ENCODE data around the gene EEPD1. TPM values are rescaled to one million over a fixed set of nuclear protein-coding genes. Genes with fewer than 3 reads are reported as not detected.

EEPD1 gene
- total RNA-seq, 1 experiment from 2014 or later, result 7.8 TPM

DNA sequence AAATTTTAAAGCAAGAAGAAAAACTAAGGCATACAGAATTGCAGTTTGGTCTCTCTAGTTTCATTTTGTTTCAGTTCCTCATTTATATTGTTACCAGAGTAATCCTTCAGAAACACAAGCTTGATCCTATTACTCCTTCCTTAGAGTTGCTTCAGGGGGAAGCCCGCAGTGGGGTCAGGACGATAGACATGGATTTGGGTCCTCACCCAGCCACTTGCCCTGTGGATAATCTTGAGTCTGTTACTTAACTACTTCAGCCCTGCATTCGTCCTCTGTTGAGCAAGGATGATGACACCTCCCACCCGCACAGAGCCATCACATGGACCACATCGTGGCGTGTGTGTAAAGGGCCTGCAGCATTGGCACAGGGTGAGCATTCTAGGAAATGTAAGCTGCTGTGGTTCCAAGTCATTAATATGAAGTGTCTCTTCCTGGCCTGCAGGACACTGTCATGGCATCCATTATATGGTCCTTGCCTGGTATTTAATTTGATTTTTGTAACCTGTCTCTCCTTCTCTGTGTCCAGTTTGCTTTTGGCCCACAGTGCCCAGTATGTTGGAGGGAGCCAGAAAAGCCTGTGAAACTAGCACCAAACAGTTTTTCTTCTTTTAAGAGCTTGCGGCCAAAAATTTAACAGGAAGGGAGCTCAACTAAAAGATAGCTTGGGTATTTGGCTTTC lies 111.2 kb downstream of the EEPD1 start (continued):
- TF ChIP-seq, protein P1, sequence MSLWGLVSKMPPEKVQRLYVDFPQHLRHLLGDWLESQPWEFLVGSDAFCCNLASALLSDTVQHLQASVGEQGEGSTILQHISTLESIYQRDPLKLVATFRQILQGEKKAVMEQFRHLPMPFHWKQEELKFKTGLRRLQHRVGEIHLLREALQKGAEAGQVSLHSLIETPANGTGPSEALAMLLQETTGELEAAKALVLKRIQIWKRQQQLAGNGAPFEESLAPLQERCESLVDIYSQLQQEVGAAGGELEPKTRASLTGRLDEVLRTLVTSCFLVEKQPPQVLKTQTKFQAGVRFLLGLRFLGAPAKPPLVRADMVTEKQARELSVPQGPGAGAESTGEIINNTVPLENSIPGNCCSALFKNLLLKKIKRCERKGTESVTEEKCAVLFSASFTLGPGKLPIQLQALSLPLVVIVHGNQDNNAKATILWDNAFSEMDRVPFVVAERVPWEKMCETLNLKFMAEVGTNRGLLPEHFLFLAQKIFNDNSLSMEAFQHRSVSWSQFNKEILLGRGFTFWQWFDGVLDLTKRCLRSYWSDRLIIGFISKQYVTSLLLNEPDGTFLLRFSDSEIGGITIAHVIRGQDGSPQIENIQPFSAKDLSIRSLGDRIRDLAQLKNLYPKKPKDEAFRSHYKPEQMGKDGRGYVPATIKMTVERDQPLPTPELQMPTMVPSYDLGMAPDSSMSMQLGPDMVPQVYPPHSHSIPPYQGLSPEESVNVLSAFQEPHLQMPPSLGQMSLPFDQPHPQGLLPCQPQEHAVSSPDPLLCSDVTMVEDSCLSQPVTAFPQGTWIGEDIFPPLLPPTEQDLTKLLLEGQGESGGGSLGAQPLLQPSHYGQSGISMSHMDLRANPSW (CRISPR knock-in tag; conservative IDR thresholded peaks at IDR 0.05; ENCODE audit: low read depth), result no peak
- TF ChIP-seq ZNF396 (CRISPR knock-in tag; IDR thresholded peaks at IDR 0.05; ENCODE audit: borderline replicate concordance), result no peak
- TF ChIP-seq, protein P2, sequence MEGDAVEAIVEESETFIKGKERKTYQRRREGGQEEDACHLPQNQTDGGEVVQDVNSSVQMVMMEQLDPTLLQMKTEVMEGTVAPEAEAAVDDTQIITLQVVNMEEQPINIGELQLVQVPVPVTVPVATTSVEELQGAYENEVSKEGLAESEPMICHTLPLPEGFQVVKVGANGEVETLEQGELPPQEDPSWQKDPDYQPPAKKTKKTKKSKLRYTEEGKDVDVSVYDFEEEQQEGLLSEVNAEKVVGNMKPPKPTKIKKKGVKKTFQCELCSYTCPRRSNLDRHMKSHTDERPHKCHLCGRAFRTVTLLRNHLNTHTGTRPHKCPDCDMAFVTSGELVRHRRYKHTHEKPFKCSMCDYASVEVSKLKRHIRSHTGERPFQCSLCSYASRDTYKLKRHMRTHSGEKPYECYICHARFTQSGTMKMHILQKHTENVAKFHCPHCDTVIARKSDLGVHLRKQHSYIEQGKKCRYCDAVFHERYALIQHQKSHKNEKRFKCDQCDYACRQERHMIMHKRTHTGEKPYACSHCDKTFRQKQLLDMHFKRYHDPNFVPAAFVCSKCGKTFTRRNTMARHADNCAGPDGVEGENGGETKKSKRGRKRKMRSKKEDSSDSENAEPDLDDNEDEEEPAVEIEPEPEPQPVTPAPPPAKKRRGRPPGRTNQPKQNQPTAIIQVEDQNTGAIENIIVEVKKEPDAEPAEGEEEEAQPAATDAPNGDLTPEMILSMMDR (IDR thresholded peaks at IDR 0.05), result no peak

DNA sequence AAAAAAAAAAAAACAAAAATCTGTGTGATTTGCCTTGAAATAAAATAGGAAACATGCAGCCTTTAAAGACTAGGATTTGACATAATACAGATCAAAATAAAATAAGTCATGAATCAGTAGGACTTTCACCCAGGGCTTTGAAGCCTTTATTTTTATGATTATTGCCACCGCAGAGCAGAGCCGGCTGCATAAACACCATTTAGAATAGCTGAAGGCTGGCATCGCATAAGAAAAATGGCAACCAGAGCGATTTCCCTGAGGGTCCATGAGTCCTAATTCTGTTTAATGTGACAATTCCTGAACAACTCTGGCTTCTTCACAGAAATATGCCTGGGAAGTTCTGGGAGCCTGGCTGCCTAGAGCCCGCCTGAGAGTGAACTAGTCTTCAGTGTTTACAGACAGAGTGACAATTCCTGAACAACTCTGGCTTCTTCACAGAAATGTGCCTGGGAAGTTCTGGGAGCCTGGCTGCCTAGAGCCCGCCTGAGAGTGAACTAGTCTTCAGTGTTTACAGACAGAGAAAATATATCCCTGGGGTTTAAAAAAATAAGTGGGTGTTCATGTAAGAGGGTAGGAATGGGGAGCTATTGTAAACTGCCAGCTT lies 112.0 kb downstream of the EEPD1 start:
- peaks cover 5% of the 10 kb centered on the region for H3K9me3 Mint-ChIP-seq
- no peak overlapping the region for H3K4me3 Mint-ChIP-seq
- TF ChIP-seq FOXK1 (CRISPR knock-in tag; IDR thresholded peaks at IDR 0.05), result no peak
- TF ChIP-seq, protein P3, sequence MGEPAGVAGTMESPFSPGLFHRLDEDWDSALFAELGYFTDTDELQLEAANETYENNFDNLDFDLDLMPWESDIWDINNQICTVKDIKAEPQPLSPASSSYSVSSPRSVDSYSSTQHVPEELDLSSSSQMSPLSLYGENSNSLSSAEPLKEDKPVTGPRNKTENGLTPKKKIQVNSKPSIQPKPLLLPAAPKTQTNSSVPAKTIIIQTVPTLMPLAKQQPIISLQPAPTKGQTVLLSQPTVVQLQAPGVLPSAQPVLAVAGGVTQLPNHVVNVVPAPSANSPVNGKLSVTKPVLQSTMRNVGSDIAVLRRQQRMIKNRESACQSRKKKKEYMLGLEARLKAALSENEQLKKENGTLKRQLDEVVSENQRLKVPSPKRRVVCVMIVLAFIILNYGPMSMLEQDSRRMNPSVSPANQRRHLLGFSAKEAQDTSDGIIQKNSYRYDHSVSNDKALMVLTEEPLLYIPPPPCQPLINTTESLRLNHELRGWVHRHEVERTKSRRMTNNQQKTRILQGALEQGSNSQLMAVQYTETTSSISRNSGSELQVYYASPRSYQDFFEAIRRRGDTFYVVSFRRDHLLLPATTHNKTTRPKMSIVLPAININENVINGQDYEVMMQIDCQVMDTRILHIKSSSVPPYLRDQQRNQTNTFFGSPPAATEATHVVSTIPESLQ (CRISPR knock-in tag; IDR thresholded peaks at IDR 0.05), result no peak
- TF ChIP-seq ZNF232 (CRISPR knock-in tag; IDR thresholded peaks at IDR 0.05), result no peak
- no peak for TF ChIP-seq ATF1 (CRISPR knock-in tag; IDR thresholded peaks at IDR 0.05)
- TF ChIP-seq, protein P4, sequence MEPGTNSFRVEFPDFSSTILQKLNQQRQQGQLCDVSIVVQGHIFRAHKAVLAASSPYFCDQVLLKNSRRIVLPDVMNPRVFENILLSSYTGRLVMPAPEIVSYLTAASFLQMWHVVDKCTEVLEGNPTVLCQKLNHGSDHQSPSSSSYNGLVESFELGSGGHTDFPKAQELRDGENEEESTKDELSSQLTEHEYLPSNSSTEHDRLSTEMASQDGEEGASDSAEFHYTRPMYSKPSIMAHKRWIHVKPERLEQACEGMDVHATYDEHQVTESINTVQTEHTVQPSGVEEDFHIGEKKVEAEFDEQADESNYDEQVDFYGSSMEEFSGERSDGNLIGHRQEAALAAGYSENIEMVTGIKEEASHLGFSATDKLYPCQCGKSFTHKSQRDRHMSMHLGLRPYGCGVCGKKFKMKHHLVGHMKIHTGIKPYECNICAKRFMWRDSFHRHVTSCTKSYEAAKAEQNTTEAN (CRISPR knock-in tag; IDR thresholded peaks at IDR 0.05), result no peak
- no peak for TF ChIP-seq ZNF121 (CRISPR knock-in tag; IDR thresholded peaks at IDR 0.05)
- TF ChIP-seq, protein P5, sequence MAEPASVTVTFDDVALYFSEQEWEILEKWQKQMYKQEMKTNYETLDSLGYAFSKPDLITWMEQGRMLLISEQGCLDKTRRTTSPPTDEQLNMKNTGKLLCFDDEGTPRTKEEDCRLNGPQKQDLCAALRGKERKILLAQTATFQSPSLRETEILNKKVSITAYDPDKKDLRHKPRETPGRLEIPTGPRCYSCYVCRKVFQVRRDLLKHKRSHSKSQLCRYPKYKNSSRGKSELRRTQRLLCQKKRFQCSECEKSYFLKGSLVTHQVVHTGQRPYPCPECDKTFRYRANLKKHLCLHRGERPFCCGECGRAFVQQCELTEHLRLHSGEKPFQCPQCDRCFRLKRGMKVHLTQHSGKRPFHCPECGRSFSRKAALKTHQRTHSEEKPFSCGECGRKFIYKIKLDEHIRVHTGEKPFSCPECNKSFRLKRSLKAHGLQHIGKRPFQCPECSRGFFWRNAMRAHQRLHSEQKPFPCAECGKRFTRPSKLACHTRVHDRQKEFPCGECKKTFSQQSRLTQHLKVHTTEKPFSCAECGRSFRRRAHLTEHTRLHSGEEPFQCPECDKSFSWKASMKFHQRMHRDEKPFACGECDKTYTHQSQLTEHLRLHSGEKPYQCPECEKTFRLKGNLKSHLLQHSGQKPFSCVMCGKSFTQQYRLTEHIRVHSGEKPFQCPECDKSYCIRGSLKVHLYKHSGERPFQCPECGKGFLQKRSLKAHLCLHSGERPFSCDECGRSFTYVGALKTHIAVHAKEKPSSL (CRISPR knock-in tag; conservative IDR thresholded peaks at IDR 0.05), result no peak
- TF ChIP-seq GABPB1 (CRISPR knock-in tag; IDR thresholded peaks at IDR 0.05), result no peak
- TF ChIP-seq ZNF416 (CRISPR knock-in tag; IDR thresholded peaks at IDR 0.05), result no peak
- TF ChIP-seq ELF4 (CRISPR knock-in tag; IDR thresholded peaks at IDR 0.05; ENCODE audit: low read depth), result no peak
- no peak for TF ChIP-seq TP53 (CRISPR knock-in tag; IDR thresholded peaks at IDR 0.05)
- no peak for TF ChIP-seq NFE2L1 (CRISPR knock-in tag; IDR thresholded peaks at IDR 0.05)
- TF ChIP-seq ZNF671 (CRISPR knock-in tag; IDR thresholded peaks at IDR 0.05), result no peak
- no peak for TF ChIP-seq FOXP1 (CRISPR knock-in tag; IDR thresholded peaks at IDR 0.05; ENCODE audit: borderline replicate concordance)
- TF ChIP-seq ZNF219 (CRISPR knock-in tag; IDR thresholded peaks at IDR 0.05; ENCODE audit: borderline replicate concordance), result no peak
- TF ChIP-seq MXD4 (CRISPR knock-in tag; IDR thresholded peaks at IDR 0.05; ENCODE audit: borderline replicate concordance), result no peak
- TF ChIP-seq, protein P6, sequence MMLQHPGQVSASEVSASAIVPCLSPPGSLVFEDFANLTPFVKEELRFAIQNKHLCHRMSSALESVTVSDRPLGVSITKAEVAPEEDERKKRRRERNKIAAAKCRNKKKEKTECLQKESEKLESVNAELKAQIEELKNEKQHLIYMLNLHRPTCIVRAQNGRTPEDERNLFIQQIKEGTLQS (CRISPR knock-in tag; conservative IDR thresholded peaks at IDR 0.05), result no peak
- no peak for TF ChIP-seq IRF2 (CRISPR knock-in tag; IDR thresholded peaks at IDR 0.05; ENCODE audit: borderline replicate concordance, low read depth)
- TF ChIP-seq HMGA2 (CRISPR knock-in tag; IDR thresholded peaks at IDR 0.05), result no peak
- no peaks in the 10 kb centered on the region for H3K36me3 Mint-ChIP-seq
- ChIA-PET POLR2A (interaction anchor here (0.9 kb wide), 1 partner anchor 16 kb away, joined by 3 read pairs; no protein-coding TSS in a partner anchor), CTCF (interaction anchor here (0.5 kb wide), 1 partner anchor 1467 kb away, joined by 4 read pairs; no protein-coding TSS in a partner anchor)
- DNase-seq (ENCODE audit: low spot score) (no peak), ATAC-seq (no peak)
- H3K4me1 Mint-ChIP-seq, result peaks cover 32% of the 10 kb centered on the region
- no peak overlapping the region; the same call in 1 of the 2 replicates for H3K27ac Mint-ChIP-seq
- H3K27me3 Mint-ChIP-seq (ENCODE audit: low read depth), result no peaks in the 10 kb centered on the region
